ENCODE data around the gene THRA. TPM values are rescaled to one million over a fixed set of nuclear protein-coding genes. Genes with fewer than 3 reads are reported as not detected.

The THRA gene
- total RNA-seq, 1 experiment from 2014 or later, result 11.4 TPM

- H3K4me1 ChIP-seq (replicated peaks; ENCODE audit: insufficient read depth), result peaks cover 43% of the 10 kb centered on the region
- no peaks in the 10 kb centered on the region for H3K27me3 ChIP-seq (ENCODE audit: insufficient read depth, low read depth)
- POLR2A ChIA-PET (ENCODE audit: unreplicated experiment), result interaction anchor here (0.6 kb wide), 2 partner anchors 8 to 33 kb away, joined by 5 to 17 read pairs; no protein-coding TSS in a partner anchor
- intact Hi-C loops (cut with micrococcal nuclease; ENCODE audit: unreplicated experiment), result no loop called here
- H3K9me3 ChIP-seq (ENCODE audit: insufficient read depth, low read depth), result no peaks in the 10 kb centered on the region
- peak in 1 of 2 experiments; percentile 64 for DNase-seq
- no peaks in the 10 kb centered on the region for H3K36me3 ChIP-seq (ENCODE audit: low read depth)
- H2AFZ ChIP-seq, result no peak overlapping the region
- no peaks in the 10 kb centered on the region for H4K20me1 ChIP-seq (ENCODE audit: insufficient read depth)
- peaks cover 18% of the 10 kb centered on the region for H3F3A ChIP-seq (ENCODE audit: insufficient read depth, low read depth)
- H3K4me3 ChIP-seq, result no peak overlapping the region
- peaks cover 4% of the 10 kb centered on the region for H3K79me2 ChIP-seq (ENCODE audit: low read depth)
- no peaks in the 10 kb centered on the region for H3K9me2 ChIP-seq (ENCODE audit: insufficient read depth)
- H3K27ac ChIP-seq, result peak overlapping the region; percentile 25; the same call in 1 of the 2 replicates
- CTCF ChIA-PET, result no interaction called here
- H3K4me2 ChIP-seq, result peak overlapping the region; percentile 59
- no peak for TF ChIP-seq EZH2 (IDR thresholded peaks at IDR 0.05; ENCODE audit: low read depth)
- no peak for TF ChIP-seq CTCF (conservative IDR thresholded peaks at IDR 0.05)
- BruUV-seq (replicated peaks), result no TSS peak
These were observed 42.1 kb downstream of the THRA start for GRCh38 chr17:40104594-40105486.

- Histone ChIP-seq H3K79me2 (ENCODE audit: low read depth) (no peaks in the 10 kb centered on the region), H3K4me1 (replicated peaks; ENCODE audit: insufficient read depth) (peaks cover 45% of the 10 kb centered on the region), H3K4me3 (no peak overlapping the region), H3K9me3 (ENCODE audit: insufficient read depth, low read depth) (no peaks in the 10 kb centered on the region), H3K4me2 (no peak overlapping the region), H3K27me3 (ENCODE audit: insufficient read depth, low read depth) (no peaks in the 10 kb centered on the region), H3K36me3 (ENCODE audit: low read depth) (no peaks in the 10 kb centered on the region), H3K9me2 (ENCODE audit: insufficient read depth) (no peaks in the 10 kb centered on the region), H2AFZ (no peak overlapping the region), H4K20me1 (ENCODE audit: insufficient read depth) (no peaks in the 10 kb centered on the region), H3F3A (ENCODE audit: insufficient read depth, low read depth) (peaks cover 10% of the 10 kb centered on the region), H3K27ac (no peak overlapping the region)
- BruUV-seq (replicated peaks), result no TSS peak
- TF ChIP-seq EZH2 (IDR thresholded peaks at IDR 0.05; ENCODE audit: low read depth) (no peak), CTCF (conservative IDR thresholded peaks at IDR 0.05) (no peak)
- ChIA-PET POLR2A (ENCODE audit: unreplicated experiment) (no interaction called here), CTCF (no interaction called here)
- no peak for DNase-seq
- intact Hi-C loops (cut with micrococcal nuclease; ENCODE audit: unreplicated experiment), result no loop called here
These were observed 43.3 kb downstream of the THRA start for GRCh38 chr17:40105861-40106759.

- no peak overlapping the region for H3K4me3 ChIP-seq
- no peaks in the 10 kb centered on the region for H3K36me3 ChIP-seq (ENCODE audit: low read depth)
- TF ChIP-seq CTCF (conservative IDR thresholded peaks at IDR 0.05) (no peak), EZH2 (IDR thresholded peaks at IDR 0.05; ENCODE audit: low read depth) (no peak)
- H2AFZ ChIP-seq, result no peak overlapping the region
- no peak overlapping the region for H3K4me2 ChIP-seq
- intact Hi-C loops (cut with micrococcal nuclease; ENCODE audit: unreplicated experiment), result no loop called here
- POLR2A ChIA-PET (ENCODE audit: unreplicated experiment), result interaction anchor here (0.6 kb wide), 1 partner anchor 85 kb away, joined by 3 read pairs; no protein-coding TSS in a partner anchor
- H3K27me3 ChIP-seq (ENCODE audit: insufficient read depth, low read depth), result no peaks in the 10 kb centered on the region
- no peak overlapping the region for H3K27ac ChIP-seq
- H4K20me1 ChIP-seq (ENCODE audit: insufficient read depth), result no peaks in the 10 kb centered on the region
- H3K9me2 ChIP-seq (ENCODE audit: insufficient read depth), result no peaks in the 10 kb centered on the region
- peaks cover 1% of the 10 kb centered on the region for H3F3A ChIP-seq (ENCODE audit: insufficient read depth, low read depth)
- CTCF ChIA-PET, result interaction anchor here (0.7 kb wide), 1 partner anchor 91 kb away, joined by 6 read pairs; no protein-coding TSS in a partner anchor
- H3K4me1 ChIP-seq (replicated peaks; ENCODE audit: insufficient read depth), result peaks cover 44% of the 10 kb centered on the region
- no peaks in the 10 kb centered on the region for H3K9me3 ChIP-seq (ENCODE audit: insufficient read depth, low read depth)
- DNase-seq, result no peak
- H3K79me2 ChIP-seq (ENCODE audit: low read depth), result no peaks in the 10 kb centered on the region
- no TSS peak for BruUV-seq (replicated peaks)
These were observed 44.2 kb downstream of the THRA start for GRCh38 chr17:40106760-40107521.
